NCI-H128 (cell line): Measurements from ENCODE around the gene SLC66A2.
"Not testable (repeated sequence)": the region's sequence is repeated elsewhere in the genome, so short reads cannot be mapped to it uniquely, and the experiment has no call there.

Experiments used
- DNase-seq: peaks from one replicate; lab custom pipeline; 2025; ENCODE audit not compliant: unreplicated experiment; lab: John Stamatoyannopoulos, UW

Gene SLC66A2

DNA sequence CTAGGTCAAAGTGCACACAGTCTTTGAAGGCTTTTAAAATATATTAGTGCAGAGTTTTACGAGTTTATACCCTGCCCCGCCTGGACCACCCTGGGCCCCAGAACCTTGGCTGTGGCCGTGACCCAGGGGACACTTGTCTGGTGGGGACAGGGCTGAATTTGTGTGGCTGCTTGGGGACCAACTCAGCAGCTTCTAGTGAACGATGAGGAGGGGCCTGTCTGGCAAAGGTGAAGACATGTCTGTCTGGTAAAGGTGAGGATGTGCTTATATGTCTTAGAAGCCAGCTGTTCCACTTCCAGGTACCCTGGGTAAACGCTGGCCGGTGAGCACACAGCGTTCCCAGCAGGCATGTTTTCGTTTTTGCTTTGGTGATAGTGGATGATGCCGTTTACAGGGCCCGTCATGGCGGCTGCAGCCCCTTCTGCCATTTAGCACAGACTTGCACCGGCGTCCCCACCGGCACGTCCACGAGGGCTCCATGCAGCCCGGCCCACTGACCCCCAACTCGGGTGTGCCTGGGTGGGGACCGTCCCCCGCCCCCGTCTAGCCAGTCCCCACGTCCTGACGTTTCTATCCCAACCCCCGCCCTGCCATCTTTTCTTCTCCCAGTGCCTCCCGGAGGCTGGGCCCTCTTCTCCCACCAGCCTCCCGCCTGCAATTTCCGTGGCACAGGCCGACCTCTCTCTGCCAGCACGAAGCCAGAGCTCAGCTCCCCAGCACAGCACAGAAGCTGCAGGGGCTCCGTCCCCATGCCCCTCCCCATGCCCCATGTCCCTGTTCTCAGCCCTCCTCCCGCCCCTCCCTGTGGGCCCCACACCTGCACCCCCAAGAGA, 67.8 kb downstream of the SLC66A2 start:
- no peak for DNase-seq

DNA sequence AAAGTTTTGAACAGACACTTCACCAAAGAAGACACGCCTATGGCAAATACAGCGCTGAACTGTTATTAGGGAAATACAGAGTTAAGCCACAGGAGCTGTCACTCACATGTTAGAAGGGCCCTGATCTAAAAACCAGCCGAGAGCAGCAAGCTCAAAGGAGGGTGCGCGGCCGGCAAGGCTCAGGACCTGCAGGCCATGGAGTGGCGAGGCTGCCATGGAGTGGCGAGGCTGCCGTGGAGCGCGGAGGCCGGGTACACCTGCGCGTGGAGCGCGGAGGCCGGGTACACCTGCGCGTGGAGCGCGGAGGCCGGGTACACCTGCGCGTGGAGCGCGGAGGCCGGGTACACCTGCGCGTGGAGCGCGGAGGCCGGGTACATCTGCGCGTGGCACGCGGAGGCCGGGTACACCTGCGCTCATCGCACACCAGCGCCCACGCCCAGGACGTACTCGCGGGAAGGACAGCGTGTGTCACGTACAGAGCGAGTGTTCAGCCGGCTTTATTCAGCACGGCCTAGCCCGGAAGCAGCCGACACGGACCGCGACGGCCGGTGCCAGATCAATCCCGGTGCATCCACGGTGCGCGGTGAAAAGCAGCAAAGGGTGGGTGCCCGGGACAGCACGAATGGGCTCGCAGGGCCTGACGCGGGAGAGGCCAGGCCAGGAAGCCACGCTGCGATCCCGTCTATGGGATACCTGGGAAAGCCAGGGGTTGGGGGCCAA, 68.8 kb downstream of the SLC66A2 start:
- no peak for DNase-seq

DNA sequence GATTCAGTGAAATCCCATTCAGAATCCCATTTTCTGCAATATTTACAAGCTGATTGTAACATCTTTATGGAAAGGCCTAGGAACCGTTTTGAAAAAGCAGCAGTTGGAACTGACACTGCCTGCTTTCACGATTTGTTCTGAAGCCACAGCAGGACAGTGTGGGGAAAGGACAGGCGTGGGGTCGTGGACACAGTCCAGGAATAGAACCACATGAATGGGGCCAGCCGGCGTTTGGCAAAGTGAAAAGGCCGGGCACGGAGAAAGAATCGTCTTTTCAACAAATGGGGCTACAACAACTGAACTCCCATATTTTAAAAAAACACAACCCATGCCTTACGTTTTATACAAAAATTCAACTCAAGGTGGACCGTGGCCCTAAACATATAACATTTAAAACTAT, 69.8 kb downstream of the SLC66A2 start:
- no peak for DNase-seq

DNA sequence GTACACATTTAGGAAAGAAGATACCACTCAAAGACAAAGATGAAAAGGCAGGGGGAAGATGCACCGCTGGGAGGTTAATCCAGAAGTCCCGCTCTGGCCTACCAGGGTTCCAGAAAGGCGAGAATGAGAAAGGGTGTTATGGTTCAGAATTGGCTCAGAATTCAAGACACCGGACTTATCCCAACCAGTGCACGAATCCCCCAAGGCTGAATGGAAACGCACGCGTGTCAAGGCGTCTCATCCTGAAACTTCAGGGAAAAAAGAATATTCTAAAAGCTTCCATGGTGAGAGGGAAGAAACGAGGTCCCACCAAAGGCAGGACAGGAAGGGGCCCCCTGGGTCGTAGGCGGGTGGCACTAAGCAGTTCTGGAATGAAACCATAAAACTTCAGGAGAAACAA, 71.9 kb downstream of the SLC66A2 start:
- DNase-seq: no peak

DNA sequence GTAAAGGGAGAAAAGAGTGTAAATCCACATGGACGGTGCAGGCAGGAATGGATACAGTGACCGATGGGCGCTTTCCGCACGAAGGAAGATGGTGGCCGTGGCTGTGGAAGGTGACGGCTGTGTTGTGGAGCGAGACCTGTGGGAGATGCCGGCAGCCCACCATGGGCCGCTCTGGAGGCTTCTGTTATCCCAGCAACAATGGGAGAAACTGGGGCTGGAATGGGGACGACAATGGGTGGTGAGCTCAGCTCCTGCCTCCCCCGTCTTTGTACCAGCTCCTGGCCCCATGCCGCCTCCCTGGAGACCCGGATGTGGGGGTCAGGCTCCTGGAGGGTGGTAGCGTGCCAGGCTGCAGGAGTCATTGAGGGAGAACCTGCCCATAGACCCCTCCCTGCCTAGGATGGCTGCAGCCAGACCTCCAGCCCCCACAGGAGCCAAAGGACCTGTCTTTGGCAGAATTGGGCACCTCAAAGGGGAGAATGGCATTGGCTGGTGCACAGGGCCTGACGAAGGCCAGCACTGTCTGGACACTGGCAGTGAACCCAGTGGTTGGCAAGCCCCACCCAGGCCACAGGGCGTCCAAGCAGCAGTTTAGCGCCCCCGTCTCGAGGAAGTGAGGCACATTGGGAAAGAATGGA, 72.6 kb downstream of the SLC66A2 start:
- DNase-seq: no peak

DNA sequence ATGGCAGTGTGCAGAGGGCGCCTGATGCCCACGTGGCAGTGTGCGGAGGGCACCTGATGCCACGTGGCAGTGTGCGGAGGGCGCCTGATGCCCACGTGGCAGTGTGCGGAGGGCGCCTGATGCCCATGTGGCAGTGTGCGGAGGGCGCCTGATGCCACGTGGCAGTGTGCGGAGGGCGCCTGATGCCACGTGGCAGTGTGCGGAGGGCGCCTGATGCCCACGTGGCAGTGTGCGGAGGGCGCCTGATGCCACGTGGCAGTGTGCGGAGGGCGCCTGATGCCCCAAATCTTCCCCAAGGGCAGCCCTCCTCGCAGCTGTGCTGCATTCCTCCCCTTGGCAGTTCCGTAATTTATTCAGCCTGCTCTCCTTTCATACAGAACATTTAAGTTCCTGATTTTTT, 73.2 kb downstream of the SLC66A2 start:
- DNase-seq: not testable (repeated sequence)

DNA sequence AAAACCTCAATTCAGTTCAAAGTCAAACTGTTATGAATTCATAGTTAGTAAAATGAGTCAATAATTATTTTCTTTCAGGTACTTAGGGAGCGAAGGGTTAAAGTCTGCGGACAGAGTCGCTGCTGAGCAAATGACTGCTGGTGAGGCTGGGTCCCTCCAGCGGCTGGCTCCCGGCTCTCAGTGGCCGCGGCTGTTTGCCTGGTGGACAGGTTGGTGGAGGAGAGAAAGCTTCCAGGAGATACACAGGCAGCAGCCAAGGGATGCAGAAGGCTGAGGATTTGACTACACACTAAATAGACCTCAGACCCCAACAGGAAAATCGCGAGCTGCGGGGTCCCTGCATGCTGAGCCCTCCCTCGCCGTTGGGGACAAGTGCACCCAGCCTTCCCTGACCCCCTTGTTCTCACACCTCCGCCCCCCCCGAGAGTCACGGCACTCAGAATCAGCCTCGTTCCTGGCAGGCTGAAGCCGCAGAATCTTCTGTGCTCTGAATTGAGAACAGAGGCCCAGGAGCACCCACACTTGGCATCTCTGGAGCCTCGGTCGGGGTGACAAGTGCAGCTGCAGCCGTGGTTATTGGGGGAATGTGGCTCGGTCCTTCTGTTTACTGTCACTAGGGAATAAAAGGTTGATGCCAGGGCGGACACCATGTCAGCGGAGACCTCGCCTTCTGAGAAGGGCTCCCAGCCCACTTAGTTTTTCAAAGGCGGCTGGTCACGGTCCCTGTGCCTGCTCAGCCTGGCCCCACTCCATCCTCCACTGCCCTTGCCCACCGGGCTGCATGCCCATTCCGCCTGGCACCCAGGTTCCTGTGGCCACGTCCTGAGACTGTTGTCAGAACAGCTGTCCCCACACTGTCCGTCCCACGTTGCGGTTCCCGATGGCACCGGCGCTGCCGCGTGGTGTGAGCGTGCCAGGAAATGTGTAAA, 74.0 kb downstream of the SLC66A2 start:
- DNase-seq: no peak

DNA sequence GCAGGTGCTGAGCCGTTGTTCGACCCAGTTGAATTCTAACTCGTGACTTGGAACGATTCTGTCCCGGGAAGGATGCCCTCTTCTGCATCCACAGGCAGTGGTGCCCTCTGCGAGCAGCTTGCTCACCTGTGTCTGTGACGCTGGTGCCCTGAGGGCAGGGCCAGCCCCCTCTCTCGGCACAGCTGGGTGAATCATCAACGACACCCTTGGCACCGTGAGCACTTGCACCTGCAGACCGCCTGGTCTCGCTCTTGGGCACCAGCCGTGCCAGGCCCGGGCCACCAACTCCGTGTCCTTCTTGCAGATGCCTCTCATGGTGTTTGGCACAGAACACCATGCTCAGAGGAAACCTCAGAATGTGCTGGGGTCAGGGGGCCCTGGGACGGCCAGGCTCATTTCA, 75.0 kb downstream of the SLC66A2 start:
- no peak for DNase-seq

DNA sequence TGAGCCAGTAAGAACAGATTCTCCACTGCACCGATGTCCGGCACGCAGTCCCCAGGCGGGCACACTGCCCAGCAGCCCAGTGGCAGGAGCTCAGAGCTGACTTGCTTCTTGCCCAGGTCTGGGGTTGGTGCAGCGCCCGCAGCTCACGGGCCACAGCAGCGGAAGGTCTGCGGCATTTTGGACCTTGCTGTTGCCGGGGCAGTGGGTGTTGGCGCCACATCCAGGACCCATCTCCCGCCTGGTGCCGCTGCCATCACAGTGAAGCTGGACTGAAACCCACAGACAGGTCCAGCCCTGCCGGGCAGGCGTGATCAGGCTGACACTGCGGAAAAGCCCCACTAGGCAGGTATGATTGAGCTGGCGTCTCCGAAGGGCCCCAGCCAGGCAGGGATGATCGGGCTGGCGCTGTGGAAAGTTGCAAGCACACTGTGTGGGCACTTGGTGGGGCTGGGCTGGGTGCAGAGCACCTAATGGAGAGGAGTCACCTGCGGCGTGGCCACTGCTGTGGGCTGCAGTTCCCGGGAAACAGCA, 75.5 kb downstream of the SLC66A2 start:
- DNase-seq: no peak

DNA sequence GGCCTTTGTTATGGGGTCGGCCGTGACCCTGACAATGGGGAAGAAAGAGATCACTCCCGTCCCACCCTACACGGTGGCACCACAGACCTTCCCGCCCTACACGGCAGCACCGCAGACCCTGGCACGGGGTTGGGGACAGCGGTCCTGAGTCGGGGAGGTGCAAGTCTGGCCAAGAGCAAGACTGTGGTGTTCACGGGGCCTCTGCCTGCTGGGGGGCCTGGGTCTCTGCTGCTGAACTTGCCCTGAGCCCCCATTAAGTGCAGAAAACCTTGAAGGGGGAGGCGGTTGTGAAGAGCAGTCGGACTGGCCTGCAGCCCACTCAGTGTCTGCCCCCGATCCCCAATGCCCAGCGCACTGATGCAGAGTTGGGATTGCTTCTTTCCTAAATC, 75.9 kb downstream of the SLC66A2 start:
- DNase-seq: no peak

DNA sequence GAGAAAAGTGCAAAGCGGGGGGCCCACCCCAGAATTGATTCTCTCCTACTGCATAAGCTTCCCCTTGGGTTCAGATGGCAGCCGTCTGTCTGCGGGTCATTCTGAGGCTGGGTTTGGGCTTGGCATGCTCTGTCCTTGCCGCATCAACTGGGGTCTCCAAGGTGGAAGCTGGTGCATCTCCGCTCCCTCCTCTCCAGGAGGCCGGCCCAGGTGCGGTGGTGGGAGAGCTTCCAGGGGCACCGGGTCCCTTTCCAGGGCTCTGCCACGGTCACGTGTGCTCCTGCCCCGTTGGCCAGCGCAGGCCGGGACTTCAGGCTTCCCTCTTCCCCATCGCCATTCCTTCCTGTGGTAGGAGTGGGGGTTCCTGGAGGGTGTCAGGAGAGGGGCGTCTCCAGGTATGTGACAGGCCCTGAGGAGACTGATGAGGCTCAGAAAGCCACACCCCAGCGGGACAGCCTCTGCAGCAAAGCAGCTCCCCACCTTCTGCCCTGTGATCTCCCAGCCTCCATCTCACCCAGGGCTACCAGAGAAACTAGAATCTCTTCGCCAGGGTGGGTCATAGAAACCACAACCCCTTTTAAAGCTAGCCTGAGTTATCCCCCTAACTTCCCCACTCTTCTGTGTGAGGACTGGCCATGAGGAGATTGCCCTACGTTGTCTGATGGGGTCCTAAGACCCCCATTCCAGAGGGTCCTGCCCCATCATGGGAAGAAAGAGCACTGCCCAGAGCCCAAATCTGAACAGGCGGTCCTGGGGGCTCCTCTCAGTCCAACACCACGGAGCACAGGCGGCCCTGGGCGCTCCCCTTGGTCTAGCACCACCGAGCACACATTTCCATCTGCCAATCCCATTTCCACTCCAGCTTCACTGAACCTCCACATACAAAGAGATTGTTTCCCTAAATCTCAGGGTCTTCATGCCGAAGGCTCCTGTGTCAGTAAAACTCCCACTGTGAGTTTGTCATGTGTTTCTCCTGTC, 76.6 kb downstream of the SLC66A2 start:
- no peak for DNase-seq

DNA sequence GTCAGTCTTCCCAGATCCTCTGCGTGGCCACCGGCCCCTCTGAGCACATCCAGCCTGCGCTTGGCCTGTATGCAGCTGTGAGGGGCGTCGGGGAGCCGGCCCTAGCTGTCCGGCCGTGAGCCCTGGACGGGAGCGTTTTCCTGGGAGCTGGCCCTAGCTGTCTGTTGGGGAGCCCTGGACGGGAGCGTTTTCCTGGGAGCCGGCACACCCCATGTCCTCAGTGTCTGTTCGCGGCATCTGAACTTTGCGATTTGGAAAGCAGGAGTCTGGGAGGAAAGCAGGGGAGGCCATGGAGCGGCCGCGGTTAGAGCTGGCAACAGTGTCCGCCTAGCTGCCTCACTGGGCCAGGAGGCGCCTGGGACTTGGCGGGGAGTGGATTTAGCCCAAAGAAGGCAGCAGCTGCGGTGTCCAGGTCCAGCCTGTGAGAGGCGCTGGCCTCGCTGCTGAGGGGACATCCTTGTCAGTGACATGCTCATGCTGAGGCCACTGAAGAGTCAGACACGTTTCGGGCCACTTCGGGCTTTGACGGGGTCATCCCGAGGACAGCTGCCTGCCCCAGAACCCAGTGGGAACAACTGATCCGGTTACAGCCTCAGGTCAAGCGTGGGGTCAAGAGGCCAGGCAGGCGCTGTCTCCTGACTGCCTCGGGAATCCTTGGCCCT, 77.9 kb downstream of the SLC66A2 start:
- DNase-seq: no peak

DNA sequence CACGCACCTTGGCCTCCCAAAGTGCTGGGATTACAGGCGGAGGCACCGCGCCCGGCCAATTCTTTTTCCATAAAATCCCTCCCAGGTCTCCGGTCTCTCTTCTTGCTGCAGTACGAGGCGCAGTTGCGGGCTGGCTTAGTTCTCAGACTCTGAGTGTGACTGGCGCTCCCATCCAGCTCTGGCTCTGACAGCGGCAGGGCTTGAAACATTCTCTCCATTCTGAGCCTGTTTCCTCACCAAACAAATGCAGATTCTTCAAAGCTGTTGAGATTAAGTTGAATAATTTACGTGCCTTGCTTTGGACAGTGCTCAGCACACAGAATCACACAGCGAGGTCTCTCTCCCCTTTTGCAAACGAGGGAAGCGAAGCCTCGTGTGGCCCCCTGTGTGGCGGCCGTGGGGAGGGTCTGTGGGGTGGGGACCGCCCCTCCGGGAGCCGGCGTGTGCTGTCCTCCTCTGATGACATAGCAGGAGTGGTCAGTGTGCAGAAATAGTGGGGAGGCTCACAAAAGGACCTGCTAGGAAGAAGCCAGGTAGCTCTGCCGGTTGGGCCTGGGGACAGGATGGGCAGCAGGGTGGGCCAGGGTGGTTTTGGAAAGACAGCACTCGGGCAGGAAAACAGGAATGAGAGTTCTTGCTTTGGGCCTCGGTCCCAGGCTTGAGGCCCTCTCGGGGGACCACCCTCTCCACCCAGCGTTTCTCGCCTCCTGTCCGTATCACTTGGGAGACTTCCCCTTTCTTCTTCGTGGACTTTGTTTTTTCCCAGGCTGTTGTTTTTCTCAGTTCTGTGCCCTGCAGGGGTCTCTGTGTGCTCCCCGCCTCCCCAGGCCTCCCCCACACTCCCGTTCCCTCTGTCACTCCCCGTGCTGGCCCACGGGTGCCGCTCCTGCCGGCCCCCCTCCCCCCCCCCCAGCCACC, 78.7 kb downstream of the SLC66A2 start:
- no peak for DNase-seq

DNA sequence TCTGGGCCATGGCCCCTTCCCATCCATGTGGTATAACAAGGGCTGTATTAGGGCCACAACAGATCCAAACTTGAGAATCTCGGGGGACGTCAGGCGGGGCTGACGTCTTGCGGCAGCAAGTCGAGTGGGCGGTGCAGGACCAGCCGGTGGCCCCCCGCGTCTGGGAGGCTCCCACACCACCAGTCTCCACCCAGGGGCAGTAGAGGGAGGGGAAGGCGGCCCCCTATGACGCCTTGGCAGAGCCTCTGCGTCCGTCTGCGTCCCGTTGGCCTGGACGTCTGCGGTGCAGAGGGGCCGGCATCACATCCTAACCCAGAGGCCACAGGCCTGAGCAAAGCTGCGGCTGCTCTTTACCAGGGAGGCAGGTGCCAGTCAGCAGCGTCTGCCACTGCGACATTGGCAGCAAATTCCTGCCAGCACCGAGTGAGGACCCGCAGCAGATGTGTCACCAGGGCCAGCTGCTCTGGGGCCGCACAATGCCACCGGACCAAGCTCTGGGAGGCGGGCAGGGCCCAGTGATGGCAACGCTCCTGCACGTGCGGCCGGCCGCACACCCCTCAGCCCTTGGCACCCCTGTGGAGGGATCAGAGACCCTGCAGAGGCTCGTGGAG, 79.9 kb downstream of the SLC66A2 start:
- no peak for DNase-seq

DNA sequence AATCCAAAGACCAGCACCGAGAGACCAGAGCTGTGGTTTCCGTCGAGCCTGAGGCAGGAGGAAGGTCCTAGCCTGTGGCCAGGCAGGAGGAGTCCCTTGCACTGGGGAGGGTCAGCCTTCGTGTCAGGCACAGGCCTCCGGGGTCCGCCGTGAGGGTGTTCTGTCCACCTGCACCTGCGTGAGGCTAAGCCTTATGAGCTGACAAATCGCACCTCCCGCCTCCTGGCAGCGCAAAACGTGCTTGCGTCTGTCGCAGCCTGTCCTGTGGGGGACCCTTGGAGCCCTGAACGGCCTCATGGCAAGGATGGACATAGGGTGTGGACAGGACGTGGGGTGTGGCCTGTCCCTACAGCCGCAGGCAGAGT, 80.4 kb downstream of the SLC66A2 start:
- DNase-seq: no peak

DNA sequence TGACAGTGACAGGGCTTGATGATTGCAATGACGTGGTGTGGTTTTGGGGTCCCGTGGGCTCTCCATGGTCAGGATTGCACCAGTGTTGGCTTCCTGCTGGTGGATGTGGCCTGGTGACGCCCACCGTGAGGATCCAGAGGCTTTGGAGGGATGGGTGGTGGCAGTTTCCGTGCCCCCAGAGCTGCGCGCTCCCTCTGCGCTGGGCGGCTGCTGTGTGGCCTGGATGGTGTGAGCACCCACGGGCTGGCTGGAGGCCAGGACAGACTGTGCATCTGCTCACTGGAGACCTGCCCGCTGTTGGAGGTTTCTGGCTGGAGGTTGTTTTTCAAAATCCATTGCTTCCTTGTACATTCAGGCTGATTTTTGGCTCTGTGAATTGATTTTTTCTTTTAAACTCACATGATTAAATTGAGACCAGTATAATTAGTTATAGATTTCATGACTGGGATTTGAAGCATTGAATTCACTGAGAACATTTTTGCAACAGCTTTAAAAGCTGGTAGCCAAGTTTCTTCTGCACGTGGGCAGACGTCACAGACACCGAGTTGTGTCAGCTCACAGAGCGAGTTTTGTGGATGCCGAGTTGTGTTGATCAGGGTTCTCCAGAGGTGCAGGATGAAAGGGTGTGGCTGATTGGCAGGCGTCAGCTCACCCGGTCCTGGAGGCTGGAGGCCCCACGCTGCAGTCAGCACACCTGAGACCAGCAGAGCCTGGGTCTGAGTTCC, 81.0 kb downstream of the SLC66A2 start:
- DNase-seq: no peak
